ENCODE measurements around the gene CYP4F8.
"Not testable (repeated sequence)": the region's sequence is repeated elsewhere in the genome, so short reads cannot be mapped to it uniquely, and the experiment has no call there.

The CYP4F8 gene

GRCh38 chr19:15644816-15645215 lies 29.8 kb downstream of the CYP4F8 start:
- DNase-seq (ENCODE audit: low spot score), result no peak

- DNase-seq (ENCODE audit: low spot score), result no peak
Observed at GRCh38 chr19:15649526-15649925, 34.5 kb downstream of the CYP4F8 start.

GRCh38 chr19:15650123-15650522 lies 35.1 kb downstream of the CYP4F8 start:
- DNase-seq (ENCODE audit: low spot score), result not testable (repeated sequence)

GRCh38 chr19:15651791-15652190 lies 36.8 kb downstream of the CYP4F8 start:
- DNase-seq (ENCODE audit: low spot score), result no peak

GRCh38 chr19:15652559-15653278 lies 37.7 kb downstream of the CYP4F8 start:
- no peak for DNase-seq (ENCODE audit: low spot score)

GRCh38 chr19:15656467-15656866 lies 41.4 kb downstream of the CYP4F8 start:
- no peak for DNase-seq (ENCODE audit: low spot score)

GRCh38 chr19:15663247-15663646 lies 48.2 kb downstream of the CYP4F8 start:
- DNase-seq (ENCODE audit: low spot score), result no peak

- no peak for DNase-seq (ENCODE audit: low spot score)
Observed at GRCh38 chr19:15666186-15666585, 51.2 kb downstream of the CYP4F8 start.

- DNase-seq (ENCODE audit: low spot score), result peak; percentile 16
Observed at GRCh38 chr19:15666883-15667282, 51.9 kb downstream of the CYP4F8 start.

- no peak for DNase-seq (ENCODE audit: low spot score)
Observed at GRCh38 chr19:15669440-15669839, 54.4 kb downstream of the CYP4F8 start.

GRCh38 chr19:15669891-15670290 lies 54.9 kb downstream of the CYP4F8 start:
- no peak for DNase-seq (ENCODE audit: low spot score)

GRCh38 chr19:15671237-15671821 lies 56.3 kb downstream of the CYP4F8 start:
- DNase-seq (ENCODE audit: low spot score), result no peak

- peak; percentile 1 for DNase-seq (ENCODE audit: low spot score)
Observed at GRCh38 chr19:15671891-15672579, 57.0 kb downstream of the CYP4F8 start.

GRCh38 chr19:15672580-15673175 lies 57.7 kb downstream of the CYP4F8 start, which contains the start of gene CYP4F12:
CYP4F12 (plus strand) TSS chr19:15673087; CDS start chr19:15673530, 443 bp downstream.
- peak; percentile 94 for DNase-seq (ENCODE audit: low spot score)

GRCh38 chr19:15673176-15673654 lies 58.2 kb downstream of the CYP4F8 start:
- DNase-seq (ENCODE audit: low spot score), result no peak

- DNase-seq (ENCODE audit: low spot score), result no peak
Observed at GRCh38 chr19:15675560-15675959, 60.5 kb downstream of the CYP4F8 start.

GRCh38 chr19:15679089-15679488 lies 64.1 kb downstream of the CYP4F8 start:
- no peak for DNase-seq (ENCODE audit: low spot score)

- DNase-seq (ENCODE audit: low spot score), result not testable (repeated sequence)
Observed at GRCh38 chr19:15679865-15680264, 64.8 kb downstream of the CYP4F8 start.
